ENCODE measurements around the gene CTNNBIP1.
"Not testable (repeated sequence)": the region's sequence is repeated elsewhere in the genome, so short reads cannot be mapped to it uniquely, and the experiment has no call there.

The CTNNBIP1 gene, protein sequence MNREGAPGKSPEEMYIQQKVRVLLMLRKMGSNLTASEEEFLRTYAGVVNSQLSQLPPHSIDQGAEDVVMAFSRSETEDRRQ

DNA sequence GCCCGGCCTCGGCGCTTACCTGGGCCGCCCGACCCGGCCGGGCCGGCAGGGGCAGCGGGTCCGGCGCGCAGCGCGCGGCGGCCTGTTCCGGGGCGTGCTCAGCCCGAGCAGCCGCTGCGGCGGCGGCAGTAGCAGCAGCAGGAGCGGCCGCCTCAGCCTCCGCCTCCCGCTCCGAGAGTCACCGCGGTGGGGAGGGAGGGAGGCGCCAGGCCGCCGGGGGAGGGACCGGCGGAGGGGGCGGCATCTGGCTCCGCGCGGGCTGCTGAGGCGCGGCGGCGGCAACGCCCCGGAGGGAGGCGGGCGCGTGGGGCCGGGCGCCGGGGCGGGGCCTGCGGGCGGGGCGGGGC, at the start of gene CTNNBIP1:
TSS of gene CTNNBIP1 (minus strand) at position 194 of the 347 bp plus-strand sequence. CDS start 38,205 bp downstream, outside the sequence.
- no peak for DNase-seq (ENCODE audit: low read depth)

DNA sequence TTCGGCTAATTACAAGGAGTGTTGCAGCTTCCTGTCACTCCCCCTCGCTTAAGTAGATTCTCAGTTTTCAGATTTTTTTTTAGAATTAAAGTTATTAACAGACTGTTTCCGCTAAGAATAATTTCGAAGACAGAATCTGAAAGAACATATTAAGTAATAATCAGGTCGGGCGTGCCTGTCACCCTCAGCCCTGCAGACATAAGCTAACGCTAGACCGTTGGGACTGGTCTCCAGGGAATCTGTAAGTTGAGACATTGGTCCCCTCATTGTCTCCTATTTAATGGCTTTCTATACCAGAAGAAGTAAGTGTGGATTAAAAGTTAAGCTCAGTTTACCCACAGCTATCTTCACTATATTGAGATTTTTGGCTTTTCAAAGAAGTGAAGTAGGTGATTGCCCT, 47.7 kb upstream of the CTNNBIP1 start:
- DNase-seq (ENCODE audit: low read depth), result no peak

DNA sequence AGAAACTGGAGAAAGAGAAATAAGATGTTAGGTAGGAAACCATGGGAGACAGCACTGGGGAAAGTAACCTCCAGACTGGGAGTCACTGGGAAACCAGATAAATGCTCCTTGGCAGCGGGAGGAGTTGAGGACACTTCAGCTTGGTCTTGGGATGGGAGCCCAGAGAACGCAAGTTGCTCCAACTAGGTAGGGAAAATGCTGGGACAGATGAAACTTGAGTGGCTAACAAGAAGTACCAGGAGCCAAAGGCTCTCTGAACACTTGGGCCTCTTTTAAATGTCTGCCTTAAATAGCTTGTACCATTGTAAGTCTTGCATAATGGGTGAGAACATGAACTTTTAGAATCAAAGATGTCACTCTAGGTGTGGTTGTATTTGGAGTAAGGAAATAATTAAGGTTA, 36.2 kb upstream of the CTNNBIP1 start:
- DNase-seq (ENCODE audit: low read depth), result no peak

DNA sequence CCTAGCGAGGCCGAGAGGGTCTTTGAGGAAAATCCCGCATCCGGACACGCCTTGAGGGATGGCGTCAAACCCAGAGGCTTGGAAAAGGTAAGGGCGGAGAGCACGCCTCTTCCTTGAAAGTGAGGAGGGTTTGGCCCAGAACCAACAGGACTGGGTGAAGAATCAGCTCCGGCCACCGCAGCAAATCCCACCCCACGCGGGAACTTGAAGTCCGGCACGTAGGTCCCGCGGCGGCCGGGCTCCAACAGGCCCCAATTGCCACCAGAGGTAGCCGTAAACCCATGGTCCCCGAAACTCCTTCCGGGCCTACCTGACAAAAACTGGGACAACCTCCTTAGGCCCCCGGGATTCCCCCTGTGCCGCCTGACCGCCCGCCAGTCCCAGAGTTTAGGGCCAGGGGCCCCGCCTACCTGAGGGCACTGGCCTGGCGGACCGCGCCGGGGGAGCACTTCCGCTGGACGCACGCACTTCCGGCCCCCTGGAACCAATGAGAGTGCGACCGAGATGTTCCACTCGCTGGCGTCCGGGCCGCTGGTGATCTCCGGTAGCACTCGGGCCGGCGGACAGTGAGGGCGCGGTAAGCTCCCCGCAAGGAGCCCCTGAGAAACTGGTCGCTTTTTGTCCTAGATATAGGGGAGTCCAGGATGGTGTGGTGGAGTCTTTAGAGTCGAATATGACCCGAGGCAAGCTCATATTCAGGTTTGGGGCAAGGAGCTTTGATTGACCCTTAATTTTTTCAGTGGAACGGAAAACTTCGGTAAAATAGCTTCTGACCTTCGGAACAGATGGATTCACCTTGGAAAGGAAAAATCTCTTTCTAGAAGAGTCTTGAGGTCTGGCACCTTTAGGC, 33.1 kb upstream of the CTNNBIP1 start, which contains the start of the genes LZIC and NMNAT1:
TSS of gene LZIC (minus strand) at position 453 of the 850 bp plus-strand sequence. CDS start 6,772 bp downstream, outside the sequence.
TSS of gene NMNAT1 (plus strand) at position 537 of the 850 bp plus-strand sequence. CDS start 28,599 bp downstream, outside the sequence.
- DNase-seq (ENCODE audit: low read depth), result peak; percentile 77

DNA sequence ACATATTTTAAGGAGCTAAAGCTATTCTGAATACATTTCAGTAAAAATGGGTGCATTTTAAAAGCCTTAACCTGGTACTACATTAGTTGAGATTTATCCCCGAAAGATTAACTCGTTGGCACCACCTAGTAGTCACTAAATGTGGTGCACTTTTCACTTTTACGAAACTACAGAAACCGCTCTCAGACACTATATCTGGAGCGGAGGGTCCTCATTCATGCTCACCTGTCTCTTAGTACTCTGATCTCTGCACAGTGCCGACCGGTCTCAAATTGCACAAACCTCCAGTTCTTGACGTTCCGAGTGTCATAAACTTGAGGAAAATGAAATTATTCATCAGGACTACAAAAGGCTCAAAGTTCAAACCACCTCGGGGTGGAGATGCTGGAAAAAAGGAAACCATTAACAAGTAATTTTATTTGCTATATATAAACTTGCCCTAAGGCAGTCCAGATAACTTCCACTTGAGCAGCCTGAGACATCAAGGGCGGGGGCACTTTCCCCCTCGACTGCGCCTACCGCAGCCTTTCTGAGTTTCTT, 32.4 kb upstream of the CTNNBIP1 start:
- no peak for DNase-seq (ENCODE audit: low read depth)

DNA sequence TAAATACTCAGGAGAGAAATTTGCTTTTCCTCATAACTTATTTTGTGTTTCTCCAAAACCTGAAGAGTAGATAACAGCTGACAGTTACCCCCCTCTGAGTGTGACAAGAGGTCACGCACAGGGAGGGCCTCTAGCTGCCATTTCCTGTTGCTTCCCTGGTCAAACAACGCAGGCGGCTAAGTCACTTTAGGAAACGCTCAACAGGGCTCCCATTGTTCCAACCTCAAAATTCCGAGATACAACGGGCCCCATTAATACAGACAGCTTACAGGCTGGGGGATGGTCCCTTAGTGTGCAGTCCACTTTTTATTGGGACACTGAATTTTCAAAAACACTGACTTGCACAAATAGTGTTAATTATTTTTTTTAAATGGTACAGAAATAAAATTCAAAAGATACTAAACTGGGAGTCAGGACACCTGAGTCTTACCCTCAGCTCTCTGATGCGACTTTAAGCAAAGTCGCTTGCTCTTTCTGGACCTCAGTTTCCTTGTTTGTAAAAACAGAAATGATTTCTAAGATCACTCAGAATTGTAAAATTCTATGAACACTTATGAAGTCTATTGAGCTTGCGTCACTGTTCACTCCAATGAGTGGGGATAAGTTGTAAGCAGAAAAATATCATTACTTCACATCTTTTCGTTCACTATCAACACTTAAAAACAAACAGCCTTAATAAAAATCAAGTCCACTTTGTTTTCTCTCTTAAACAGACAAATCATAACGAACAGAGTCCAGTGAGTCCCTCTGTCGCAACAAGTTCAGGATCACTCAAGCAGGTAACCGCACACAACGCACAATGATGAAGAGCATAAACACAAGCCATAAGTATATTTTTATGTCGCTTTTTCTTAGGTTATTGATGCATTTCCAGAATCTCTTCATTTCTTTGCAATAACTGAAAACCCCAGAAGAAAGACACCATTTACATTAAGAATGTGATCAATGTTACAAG, 19.6 kb upstream of the CTNNBIP1 start:
- no peak for DNase-seq (ENCODE audit: low read depth)

DNA sequence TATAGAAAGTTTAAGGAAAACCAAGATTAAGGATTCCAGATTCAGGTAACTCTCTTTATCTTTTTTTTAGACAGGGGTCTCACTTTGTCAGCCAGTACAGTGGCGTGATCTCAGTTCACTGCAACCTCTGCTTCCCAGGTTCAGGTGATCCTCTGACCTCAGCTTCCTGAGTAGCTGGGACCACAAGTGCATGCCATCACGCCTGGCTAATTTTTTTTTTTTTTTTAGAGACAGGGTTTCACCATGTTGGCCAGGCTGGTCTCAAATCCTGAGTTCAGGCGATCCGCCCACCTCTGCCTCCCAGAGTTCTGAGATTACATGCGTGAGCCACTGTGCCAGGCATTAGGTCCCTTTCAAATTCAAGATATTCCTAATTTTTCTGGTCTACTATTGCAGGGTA, 17.2 kb upstream of the CTNNBIP1 start:
- no peak for DNase-seq (ENCODE audit: low read depth)

DNA sequence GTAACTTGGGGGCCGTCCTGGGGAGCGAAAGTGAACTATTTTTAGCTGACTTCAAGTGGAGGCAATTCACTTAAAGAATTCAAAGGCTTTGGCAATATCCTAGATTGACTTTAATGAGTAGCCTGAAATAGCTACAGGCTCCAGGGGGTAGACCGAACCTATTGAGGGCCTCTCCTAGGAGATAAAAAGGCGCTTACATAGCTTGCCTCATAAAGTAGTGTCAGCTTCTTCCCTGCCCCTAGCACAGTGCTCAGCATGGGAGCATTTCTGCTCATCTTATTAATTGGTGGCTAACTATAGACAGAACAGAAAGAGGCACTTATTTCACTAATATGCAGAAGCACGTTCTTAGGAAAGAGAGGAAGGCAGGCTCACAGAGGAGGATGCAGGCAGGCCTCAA, 12.3 kb upstream of the CTNNBIP1 start:
- DNase-seq (ENCODE audit: low read depth), result no peak

DNA sequence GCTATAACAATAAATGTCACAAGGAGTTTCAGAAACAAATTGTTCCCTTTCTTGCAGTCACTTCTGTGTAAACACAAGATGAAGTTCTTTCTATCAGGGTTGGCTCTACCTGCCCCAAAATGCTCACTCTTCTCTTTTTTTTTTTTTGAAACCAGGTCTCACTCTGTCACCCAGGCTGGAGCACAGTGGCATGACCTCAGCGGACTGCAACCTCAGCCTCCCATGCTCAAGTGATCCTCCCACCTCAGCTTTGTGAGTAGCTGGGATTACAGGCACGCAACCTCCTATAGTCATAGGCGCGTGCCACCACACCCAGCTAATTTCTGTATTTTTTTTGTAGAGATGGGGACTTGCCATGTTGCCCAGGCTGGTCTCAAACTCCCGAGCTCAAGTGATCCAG, 10.5 kb upstream of the CTNNBIP1 start:
- no peak for DNase-seq (ENCODE audit: low read depth)

DNA sequence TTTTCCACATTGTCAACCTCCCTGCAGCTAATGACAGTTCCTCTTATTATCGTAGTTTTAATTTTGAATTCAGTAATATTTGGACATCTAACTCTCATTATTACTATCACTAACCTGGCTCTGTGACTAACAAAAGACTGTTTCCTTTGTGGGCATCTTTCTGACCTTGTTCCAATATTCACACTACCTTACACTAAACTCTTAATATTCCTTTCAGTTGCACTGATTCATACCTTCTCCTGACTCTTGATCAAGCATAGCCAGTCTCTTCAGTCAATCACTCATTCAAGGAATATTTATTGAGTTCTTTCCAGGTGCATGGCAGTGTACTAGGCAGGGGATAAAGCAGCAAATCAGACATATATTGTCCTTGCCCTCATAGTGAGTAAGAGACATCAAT, 7.8 kb upstream of the CTNNBIP1 start:
- DNase-seq (ENCODE audit: low read depth), result no peak

DNA sequence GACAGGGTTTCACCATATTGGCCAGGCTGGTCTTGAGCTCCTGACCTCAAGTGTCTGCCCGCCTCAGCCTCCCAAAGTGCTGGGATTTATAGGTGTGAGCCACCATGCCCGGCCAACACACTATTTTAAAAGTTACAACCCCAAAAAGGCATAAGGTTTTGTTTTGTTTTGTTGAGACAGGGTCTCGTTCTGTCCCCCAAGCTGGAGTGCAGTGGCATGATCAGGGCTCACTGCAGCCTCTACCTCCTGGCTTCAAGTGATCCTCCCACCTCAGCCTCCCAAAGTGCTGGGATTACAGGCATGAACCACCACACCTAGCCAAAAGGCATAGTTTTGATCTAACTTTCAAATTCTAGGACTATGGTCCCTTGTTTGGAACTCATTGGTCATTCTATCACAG, 7.4 kb upstream of the CTNNBIP1 start:
- DNase-seq (ENCODE audit: low read depth), result not testable (repeated sequence)

DNA sequence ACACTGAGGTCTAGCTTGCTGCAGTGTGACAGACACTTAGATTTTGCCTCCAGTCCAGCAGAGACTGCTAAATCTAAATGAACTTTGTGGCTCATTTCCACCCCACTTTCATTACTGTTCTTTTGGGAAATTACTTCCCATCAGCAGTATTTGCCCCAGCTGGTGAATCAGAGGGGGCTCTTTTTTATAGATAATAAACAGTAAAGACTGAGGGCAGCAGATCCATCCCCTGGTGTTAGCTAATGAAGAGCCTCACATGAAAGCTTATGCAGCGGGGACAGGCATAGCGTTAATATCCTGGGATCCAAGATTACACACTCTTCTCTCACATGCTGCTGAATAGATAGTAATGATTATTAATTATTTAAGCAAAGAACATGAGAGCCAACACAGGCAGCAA, 6.4 kb upstream of the CTNNBIP1 start:
- DNase-seq (ENCODE audit: low read depth), result no peak

DNA sequence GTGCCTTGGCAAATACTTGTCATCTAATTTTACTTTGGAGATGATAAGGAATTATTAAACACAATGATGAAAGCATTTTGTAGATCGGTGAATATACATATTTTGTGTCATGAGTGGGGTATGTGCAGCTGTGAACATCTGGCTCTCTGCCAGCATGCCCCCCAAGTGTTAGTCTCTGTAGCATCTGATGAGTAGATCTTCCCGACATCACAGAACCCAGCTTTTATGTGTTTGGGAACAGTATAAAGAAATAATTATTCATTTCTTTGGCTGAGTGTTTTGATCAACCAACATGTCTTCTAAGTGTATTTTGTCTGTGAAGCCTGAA, 4.5 kb upstream of the CTNNBIP1 start:
- DNase-seq (ENCODE audit: low read depth), result no peak

DNA sequence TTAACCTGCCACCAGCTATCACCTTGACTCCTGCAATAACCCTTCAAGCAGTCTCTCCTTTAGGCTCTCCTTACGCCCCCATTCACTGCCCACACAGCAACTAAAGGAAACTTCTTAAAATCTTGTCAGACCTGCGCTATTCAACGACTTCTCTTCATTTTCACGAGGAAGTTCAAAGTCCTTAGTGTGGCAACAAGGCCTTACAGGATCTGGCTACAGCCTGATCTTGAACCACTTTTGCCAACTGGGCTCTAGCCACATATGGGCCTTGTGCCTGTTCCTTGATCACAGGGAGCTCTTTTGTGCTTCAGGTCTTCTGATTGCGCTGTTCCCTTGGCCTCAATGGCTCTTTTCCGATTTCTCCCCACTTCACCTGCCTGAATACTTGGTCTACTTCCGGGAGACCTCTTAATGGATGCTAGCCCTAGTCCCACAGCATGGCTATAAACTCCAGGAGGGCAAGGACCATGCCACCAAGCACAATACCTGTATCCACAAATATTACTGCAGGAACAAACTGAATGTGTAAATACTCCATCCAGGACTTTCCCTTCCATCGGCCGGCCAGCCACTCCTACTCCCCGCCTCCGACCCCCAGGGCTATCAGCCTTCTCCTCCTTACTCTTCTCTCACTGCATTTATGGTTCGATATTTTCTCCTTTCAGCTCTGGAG, 2.3 kb upstream of the CTNNBIP1 start:
- no peak for DNase-seq (ENCODE audit: low read depth)

DNA sequence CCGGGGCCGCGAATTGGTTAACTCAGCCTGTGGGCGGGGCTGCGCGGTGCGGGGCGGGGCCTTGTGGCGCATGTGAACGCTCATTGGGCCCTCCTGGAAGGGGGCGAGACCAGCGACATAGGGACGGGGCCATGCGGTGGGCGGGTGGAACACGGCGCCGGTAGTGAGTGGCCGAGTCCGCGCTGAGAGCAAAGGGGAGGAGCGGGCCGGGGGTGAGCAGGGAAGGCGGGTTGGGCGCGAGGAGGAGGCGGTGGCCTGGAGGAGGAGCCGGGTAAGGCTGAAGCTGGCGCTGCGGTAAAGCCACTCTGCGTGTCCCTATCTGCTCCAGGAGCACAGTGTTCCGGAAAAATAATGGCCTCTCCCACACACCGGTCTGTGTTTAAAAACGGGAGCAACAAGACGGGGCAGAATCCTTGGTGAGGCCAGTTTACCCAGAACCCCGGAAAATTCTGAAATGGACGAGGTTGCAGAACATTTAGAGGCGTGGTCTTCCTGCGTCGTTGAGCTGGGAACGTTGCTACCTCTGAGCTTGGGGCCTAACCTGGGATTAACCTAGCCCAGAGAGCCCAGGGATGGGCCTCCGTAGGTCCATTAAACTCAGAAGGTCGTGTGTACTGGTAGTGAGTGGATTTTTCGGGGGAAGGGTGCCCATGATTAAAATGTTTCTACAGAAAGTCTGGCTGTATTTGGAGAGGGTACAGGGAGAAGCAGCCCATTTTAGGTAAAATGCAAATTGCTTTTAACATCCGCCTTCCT, 532 bp upstream of the CTNNBIP1 start:
- peak; percentile 85 for DNase-seq (ENCODE audit: low read depth)

DNA sequence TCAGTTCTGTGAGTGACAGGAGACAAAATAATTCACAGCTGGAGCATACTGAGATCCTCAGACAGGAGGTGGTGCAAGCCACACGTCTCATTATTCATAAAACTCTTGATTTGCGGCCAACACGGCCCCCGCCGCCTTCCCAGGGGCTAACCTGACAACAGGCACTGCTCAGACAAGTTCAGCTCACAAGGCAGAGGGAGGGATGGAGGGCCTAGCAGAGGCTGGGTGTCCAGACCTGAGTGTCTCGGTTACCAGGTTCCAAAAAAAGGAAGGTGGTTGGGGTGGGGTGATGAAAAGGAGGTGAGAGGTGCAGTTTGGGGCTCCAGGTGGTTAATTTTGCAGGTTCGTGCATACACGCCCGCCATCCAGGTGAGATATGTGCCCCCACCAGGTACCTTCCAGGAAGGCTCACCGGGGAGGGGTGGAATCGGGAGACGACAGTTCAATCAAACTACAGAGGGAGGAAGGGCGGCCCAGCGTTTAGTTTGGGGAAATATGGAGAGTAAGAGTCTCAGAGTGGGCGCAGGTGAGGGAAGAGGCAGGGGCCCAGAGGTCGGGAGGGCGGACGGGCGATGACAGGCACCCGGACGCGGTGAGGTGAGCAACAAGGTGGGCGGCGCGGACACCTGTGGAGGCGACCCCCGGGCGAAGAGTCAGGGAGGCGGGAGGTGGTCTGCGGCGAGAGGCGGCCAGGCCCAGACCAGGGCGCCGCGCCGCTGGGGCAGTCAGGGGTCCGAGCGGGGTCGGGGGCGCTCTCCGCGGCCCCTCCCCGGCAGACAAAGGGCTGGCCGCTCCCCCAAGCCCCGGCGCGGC, 629 bp downstream of the CTNNBIP1 start:
- DNase-seq (ENCODE audit: low read depth), result no peak

DNA sequence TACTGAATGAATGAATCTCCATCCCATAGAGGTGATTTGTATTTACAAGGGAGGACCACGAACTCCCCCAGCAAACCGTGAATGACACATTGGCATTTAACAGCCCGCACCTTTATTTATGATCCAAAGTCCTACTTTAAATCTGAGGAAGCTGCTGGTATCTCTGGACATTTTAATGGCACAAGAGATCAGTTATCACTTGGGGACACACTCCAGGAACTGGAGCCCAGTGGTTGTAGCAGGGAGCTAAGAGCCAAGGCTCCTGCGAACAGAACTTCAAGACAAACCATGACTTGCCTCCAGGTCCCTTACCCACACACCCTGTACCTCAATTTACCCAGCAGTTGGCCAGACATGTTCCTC, 1.2 kb downstream of the CTNNBIP1 start:
- DNase-seq (ENCODE audit: low read depth), result no peak

DNA sequence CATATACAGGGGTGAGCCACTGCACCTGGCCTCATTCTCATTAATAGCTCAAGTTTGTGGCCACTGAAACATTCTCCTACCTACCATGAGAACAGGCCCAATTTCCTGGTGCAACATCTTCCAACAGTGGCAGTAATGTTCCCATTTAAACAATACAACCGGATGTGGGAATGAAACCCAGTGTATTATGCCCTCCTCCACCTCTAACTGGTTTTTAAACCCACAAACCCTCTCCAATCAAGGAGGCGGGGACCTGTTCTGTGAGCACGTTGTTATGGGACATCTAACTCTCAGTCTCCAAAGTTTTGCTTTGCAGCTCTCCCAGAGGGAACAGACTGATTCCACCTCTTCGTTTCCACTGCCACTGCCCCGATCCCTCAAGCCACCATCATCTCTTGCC, 2.6 kb downstream of the CTNNBIP1 start:
- no peak for DNase-seq (ENCODE audit: low read depth)

DNA sequence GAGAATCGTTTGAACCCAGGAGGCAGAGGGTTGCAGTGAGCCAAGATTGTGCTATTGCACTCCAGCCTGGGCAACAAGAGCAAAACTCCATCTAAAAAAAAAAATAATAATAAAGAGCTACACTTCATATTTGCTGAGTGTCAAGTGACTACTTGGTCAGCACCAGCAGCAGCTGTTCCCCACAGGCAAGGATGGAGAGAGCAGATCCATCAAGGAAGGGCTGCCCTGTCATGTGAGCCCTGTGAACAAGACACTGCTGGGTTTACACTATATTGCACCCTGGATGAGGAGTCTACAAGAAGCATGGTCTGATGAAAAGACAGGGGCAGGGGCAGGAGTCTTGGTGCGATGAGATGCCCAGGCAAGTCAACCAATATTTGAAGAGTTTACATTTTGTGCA, 3.6 kb downstream of the CTNNBIP1 start:
- DNase-seq (ENCODE audit: low read depth), result no peak

DNA sequence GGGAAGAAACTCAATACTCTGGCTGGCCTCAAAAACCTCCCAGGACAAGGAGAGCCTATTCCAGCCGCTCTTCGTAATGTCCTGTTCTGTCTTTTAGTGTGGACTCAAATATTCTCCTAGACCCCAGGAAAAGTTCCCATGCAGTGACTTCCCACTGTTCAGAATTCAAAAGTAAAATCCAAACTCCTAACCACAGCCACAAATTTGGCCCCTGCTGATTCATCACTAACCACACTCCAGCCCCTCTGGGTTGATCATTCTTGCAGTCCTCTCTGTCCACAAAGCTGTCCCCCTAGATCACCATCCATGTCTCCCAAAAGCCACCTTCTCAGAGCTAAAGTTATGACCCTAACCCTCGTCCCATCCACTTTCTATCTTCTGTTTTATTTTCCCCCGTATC, 5.1 kb downstream of the CTNNBIP1 start:
- DNase-seq (ENCODE audit: low read depth), result no peak

All from HS-5 (cell line).